Esophagus muscularis mucosa (tissue), 4 donors: ENCODE results near the gene DAD1. TPM values are rescaled to one million over a fixed set of nuclear protein-coding genes. Genes with fewer than 3 reads are reported as not detected.

Experiments used
- DNase-seq: peaks from one replicate; pipeline ENCODE4 v3.0.0-alpha.2; 2017; ENCODE audit errors: extremely low spot score
- H3K27ac ChIP-seq, 4 donors: fragments of 200-600 bp; sonication (generic); replicated peaks in 1 of 4; 1 replicate in 3 of 4; 2 replicates in 1 of 4; pipeline ENCODE4 v1.5.1; 2016 to 2019; ENCODE audit warnings: mild to moderate bottlenecking in 1 of 4
- H3K27me3 ChIP-seq, 4 donors: fragments of 200-600 bp; sonication (generic); one replicate each; pipeline versions ENCODE4 v1.5.1 to v1.6.0; 2016 to 2019
- H3K36me3 ChIP-seq, 4 donors: fragments of 200-600 bp; sonication (generic); one replicate each; pipeline ENCODE4 v1.5.1; 2016 to 2019
- H3K4me1 ChIP-seq, 4 donors: fragments of 200-600 bp; sonication (generic); one replicate each; pipeline ENCODE4 v1.5.1; 2016 to 2019
- H3K4me3 ChIP-seq, 4 donors: fragments of 200-600 bp; sonication (generic); 1 replicate in 2 of 4; 2 replicates in 2 of 4; pipeline ENCODE4 v1.5.1; 2016 to 2019; ENCODE audit warnings: mild to moderate bottlenecking in 4 of 4, moderate library complexity in 1 of 4
- H3K9me3 ChIP-seq, 4 donors: fragments of 200-600 bp; sonication (generic); 1 replicate in 3 of 4; 2 replicates in 1 of 4; pipeline ENCODE4 v1.5.1; 2016 to 2019
- CTCF ChIP-seq, 3 experiments: fragments of 200-600 bp in 2 of 3; fragments of 450-650 bp in 1 of 3; sonication (generic) in 2 of 3; IDR thresholded peaks; one replicate each; pipeline ENCODE4 v1.5.1; 2017 to 2019; ENCODE audit warnings: antibody characterized with exemption in 3 of 3, mild to moderate bottlenecking in 2 of 3, moderate library complexity in 1 of 3
- EP300 ChIP-seq: sonication (generic); formaldehyde crosslinking; IDR thresholded peaks from one replicate; pipeline ENCODE4 v1.6.1; 2017; ENCODE audit warnings: antibody characterized with exemption
- POLR2A ChIP-seq: fragments of 450-650 bp; IDR thresholded peaks from one replicate; pipeline ENCODE4 v1.6.1; 2017; ENCODE audit warnings: antibody characterized with exemption, moderate library complexity, mild to moderate bottlenecking, low read depth
- POLR2AphosphoS5 ChIP-seq, 2 donors: sonication (generic); formaldehyde crosslinking; IDR thresholded peaks; one replicate each; pipeline ENCODE4 v1.6.1; 2017; ENCODE audit warnings: antibody characterized with exemption in 2 of 2
- WGBS: methylation state at CpG from one replicate; pipeline ENCODE4 v1.1.5; 2018; 5-methylcytosine and 5-hydroxymethylcytosine counted together
- intact Hi-C: fragments of 100-400 bp; cut with DNase I; formaldehyde crosslinking; loops from one replicate; pipeline ENCODE4 v1.15.1; 2023
- total RNA-seq, 4 donors: library from RNA; depleted of rRNA; stranded (reverse); fragments of >200 nt; gene quantifications; one replicate each; pipeline versions ENCODE4 v1.1.0 to v1.2.1, GENCODE V29; 2016

Gene DAD1
- total RNA-seq, 4 donors from 2014 or later, result 118 to 154 (median 131) TPM

- DNase-seq, result no peak
- H3K4me1 ChIP-seq, result peaks cover 12 to 28% (median 25%) of the 10 kb centered on the region in 4 donors
- H3K27me3 ChIP-seq, result no peaks in the 10 kb centered on the region
- intact Hi-C loops, result no loop called here
- WGBS, result 90% methylated on average over 7 of the region's 8 CpGs
- H3K9me3 ChIP-seq, result no peaks in the 10 kb centered on the region
- no peak overlapping the region for H3K27ac ChIP-seq
- no peak overlapping the region for H3K4me3 ChIP-seq
- no peak for TF ChIP-seq CTCF (IDR thresholded peaks at IDR 0.05)
- no peak for TF ChIP-seq POLR2A
- TF ChIP-seq POLR2AphosphoS5 (IDR thresholded peaks at IDR 0.05), result no peak
- no peak for TF ChIP-seq EP300
- no peaks in the 10 kb centered on the region for H3K36me3 ChIP-seq
These were observed 40.9 kb downstream of the DAD1 start for GRCh38 chr14:22547948-22548750.

GRCh38 chr14:22547313-22547947 lies 41.6 kb downstream of the DAD1 start:
- H3K36me3 ChIP-seq, result no peaks in the 10 kb centered on the region
- WGBS, result 82% methylated on average over 9 of the region's 9 CpGs
- H3K27me3 ChIP-seq, result no peaks in the 10 kb centered on the region
- H3K4me3 ChIP-seq, result no peak overlapping the region
- peaks cover 12 to 28% (median 25%) of the 10 kb centered on the region in 4 donors for H3K4me1 ChIP-seq
- peak overlapping the region in 1 of 4 donors; percentile 8 for H3K27ac ChIP-seq
- no peak for DNase-seq
- H3K9me3 ChIP-seq, result no peaks in the 10 kb centered on the region
- intact Hi-C loops, result no loop called here
- TF ChIP-seq EP300 (no peak), CTCF (IDR thresholded peaks at IDR 0.05) (no peak), POLR2A (no peak), POLR2AphosphoS5 (IDR thresholded peaks at IDR 0.05) (no peak)

GRCh38 chr14:22546722-22547071 lies 42.3 kb downstream of the DAD1 start:
- intact Hi-C loops, result no loop called here
- H3K4me3 ChIP-seq, result no peak overlapping the region
- no peaks in the 10 kb centered on the region for H3K36me3 ChIP-seq
- no peaks in the 10 kb centered on the region for H3K9me3 ChIP-seq
- WGBS, result 100% methylated on average over 3 of the region's 3 CpGs
- no peak for DNase-seq
- H3K4me1 ChIP-seq, result peaks cover 12 to 28% (median 25%) of the 10 kb centered on the region in 4 donors
- H3K27ac ChIP-seq, result peak overlapping the region in 3 of 4 donors; percentile 8 to 51 (median 11)
- no peaks in the 10 kb centered on the region for H3K27me3 ChIP-seq
- TF ChIP-seq CTCF (IDR thresholded peaks at IDR 0.05), result no peak
- TF ChIP-seq POLR2A, result no peak
- TF ChIP-seq EP300, result no peak
- no peak for TF ChIP-seq POLR2AphosphoS5 (IDR thresholded peaks at IDR 0.05)

- whole genome bisulfite sequencing, result 54% methylated on average over 9 of the region's 9 CpGs
- DNase-seq, result no peak
- intact Hi-C loops, result no loop called here
- Histone ChIP-seq H3K36me3 (no peaks in the 10 kb centered on the region), H3K27me3 (no peaks in the 10 kb centered on the region), H3K4me1 (peaks cover 12 to 28% (median 25%) of the 10 kb centered on the region in 4 donors), H3K27ac (peak overlapping the region in 3 of 4 donors; percentile 11 to 56 (median 51)), H3K9me3 (no peaks in the 10 kb centered on the region), H3K4me3 (no peak overlapping the region)
- TF ChIP-seq CTCF (IDR thresholded peaks at IDR 0.05) (no peak), EP300 (no peak)
These were observed 42.9 kb downstream of the DAD1 start for GRCh38 chr14:22545842-22546721.
